ENCODE measurements around the gene S100A16.

S100A16 gene

GRCh38 chr1:153628638-153629342 lies 15.9 kb upstream of the S100A16 start:
- Histone ChIP-seq H3K4me1 (ENCODE audit: insufficient read depth, poor library complexity, severe bottlenecking) (peaks cover 6% of the 10 kb centered on the region), H3K27ac (ENCODE audit: poor library complexity, severe bottlenecking) (no peak overlapping the region)
- DNase-seq (ENCODE audit: low spot score) = no peak

GRCh38 chr1:153627715-153628626 lies 15.0 kb upstream of the S100A16 start, which contains the start of gene S100A1:
S100A1 (plus strand) TSS chr1:153628434; CDS start chr1:153630522, 2,088 bp downstream.
- DNase-seq (ENCODE audit: low spot score) (no peak), ATAC-seq (ENCODE audit: low read depth) (peak; percentile 11)
- Histone ChIP-seq H3K36me3 (ENCODE audit: low read depth) (peaks cover 22% of the 10 kb centered on the region), H3K27me3 (ENCODE audit: insufficient read depth, poor library complexity, severe bottlenecking) (no peaks in the 10 kb centered on the region), H3K4me3 (ENCODE audit: severe bottlenecking) (peak within 1 kb of the TSS; percentile 32), H3K4me1 (ENCODE audit: insufficient read depth, poor library complexity, severe bottlenecking) (peaks cover 6% of the 10 kb centered on the region), H3K27ac (ENCODE audit: poor library complexity, severe bottlenecking) (peak within 1 kb of the TSS; percentile 76), H3K9me3 (ENCODE audit: severe bottlenecking) (no peaks in the 10 kb centered on the region)
- peak; percentile 46 for TF ChIP-seq CTCF (IDR thresholded peaks at IDR 0.05; ENCODE audit: poor library complexity, severe bottlenecking)

More at GRCh38 chr1:153628638-153629342, 15.9 kb upstream of the S100A16 start:
- Histone ChIP-seq H3K27me3 (ENCODE audit: insufficient read depth, poor library complexity, severe bottlenecking) (no peaks in the 10 kb centered on the region), H3K36me3 (ENCODE audit: low read depth) (peaks cover 17% of the 10 kb centered on the region), H3K4me3 (ENCODE audit: severe bottlenecking) (no peak overlapping the region), H3K9me3 (ENCODE audit: severe bottlenecking) (no peaks in the 10 kb centered on the region)
- ATAC-seq (ENCODE audit: low read depth) = no peak
- no peak for TF ChIP-seq CTCF (IDR thresholded peaks at IDR 0.05; ENCODE audit: poor library complexity, severe bottlenecking)

DNA sequence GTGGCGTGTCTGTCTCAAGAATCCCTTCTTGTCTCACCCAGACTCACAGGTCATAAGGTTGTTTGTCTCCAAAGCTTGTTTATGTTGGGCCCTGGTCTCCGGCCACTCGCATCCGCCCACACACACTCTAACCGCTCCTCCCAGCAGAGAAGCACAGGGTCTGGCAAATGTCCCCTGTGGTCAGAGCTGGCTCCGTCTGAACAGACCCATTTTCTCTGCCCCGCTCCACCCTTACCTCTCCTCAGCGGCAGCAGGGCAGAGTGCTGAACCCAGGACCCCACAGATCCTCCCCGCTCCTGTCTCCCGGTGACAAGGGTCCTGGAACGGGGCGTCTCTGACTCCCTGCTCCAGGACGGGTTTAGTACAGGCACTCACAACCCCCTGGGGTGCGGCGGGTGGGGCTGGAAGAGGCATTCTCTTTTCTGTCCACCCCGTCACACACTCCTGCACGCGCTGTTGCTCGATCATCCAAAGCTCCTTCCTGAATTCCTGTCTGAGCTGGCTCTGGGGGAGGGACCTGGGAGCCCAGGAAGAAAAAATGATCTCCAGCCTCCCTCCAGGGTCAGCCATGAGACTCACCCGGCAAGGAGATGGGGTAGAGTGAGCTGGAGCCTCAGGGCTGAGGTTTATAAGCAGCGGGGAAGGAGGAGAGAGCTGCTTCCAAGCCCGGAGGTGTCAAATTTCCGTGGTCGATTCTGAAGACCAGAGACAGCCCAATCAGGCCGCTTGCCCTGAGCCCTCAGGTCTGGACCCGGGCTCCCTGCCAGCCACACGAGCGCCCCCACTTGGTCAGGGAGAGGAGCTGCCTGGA lies 14.2 kb upstream of the S100A16 start, which contains the start of gene S100A13:
Gene S100A13, minus strand, starts transcription at position 602 of the 811 bp plus-strand sequence. CDS start 1,033 bp downstream, outside the sequence.
- no peaks in the 10 kb centered on the region for H3K27me3 ChIP-seq (ENCODE audit: insufficient read depth, poor library complexity, severe bottlenecking)
- TF ChIP-seq CTCF (IDR thresholded peaks at IDR 0.05; ENCODE audit: poor library complexity, severe bottlenecking) = peak; percentile 76
- no peaks in the 10 kb centered on the region for H3K9me3 ChIP-seq (ENCODE audit: severe bottlenecking)
- ATAC-seq (ENCODE audit: low read depth) = peak; percentile 85
- H3K4me3 ChIP-seq (ENCODE audit: severe bottlenecking) = peak within 1 kb of the TSS; percentile 32
- peak; percentile 83 for DNase-seq (ENCODE audit: low spot score)
- peaks cover 6% of the 10 kb centered on the region for H3K4me1 ChIP-seq (ENCODE audit: insufficient read depth, poor library complexity, severe bottlenecking)
- peaks cover 27% of the 10 kb centered on the region for H3K36me3 ChIP-seq (ENCODE audit: low read depth)
- H3K27ac ChIP-seq (ENCODE audit: poor library complexity, severe bottlenecking) = peak within 1 kb of the TSS; percentile 76

GRCh38 chr1:153626477-153626903 lies 13.6 kb upstream of the S100A16 start:
- TF ChIP-seq CTCF (IDR thresholded peaks at IDR 0.05; ENCODE audit: poor library complexity, severe bottlenecking) = no peak
- Histone ChIP-seq H3K4me1 (ENCODE audit: insufficient read depth, poor library complexity, severe bottlenecking) (peaks cover 6% of the 10 kb centered on the region), H3K27ac (ENCODE audit: poor library complexity, severe bottlenecking) (peak overlapping the region; percentile 76), H3K36me3 (ENCODE audit: low read depth) (peaks cover 29% of the 10 kb centered on the region), H3K27me3 (ENCODE audit: insufficient read depth, poor library complexity, severe bottlenecking) (no peaks in the 10 kb centered on the region), H3K9me3 (ENCODE audit: severe bottlenecking) (no peaks in the 10 kb centered on the region), H3K4me3 (ENCODE audit: severe bottlenecking) (peak overlapping the region; percentile 32)
- no peak for ATAC-seq (ENCODE audit: low read depth)
- DNase-seq (ENCODE audit: low spot score) = no peak
